OCI-LY3 (cell line): ENCODE results near the gene SORCS1.

Source experiments
- H2AFZ ChIP-seq: fragments of 200-600, 300-600 bp; shearing (Covaris generic); 2 replicates; pipeline ENCODE4 v1.6.0; 2014; ENCODE audit warnings: antibody characterized with exemption, low read depth, low read length
- H3K27ac ChIP-seq: fragments of 200-600, 300-600 bp; sonication (generic); 2 replicates; pipeline ENCODE4 v1.5.1; 2014; ENCODE audit warnings: mild to moderate bottlenecking, low read length, moderate library complexity, mixed read lengths
- H3K27me3 ChIP-seq: fragments of 200-600, 300-600 bp; sonication (generic); 2 replicates; pipeline ENCODE4 v1.6.1; 2014; ENCODE audit warnings: low read depth, low read length, mixed read lengths
- H3K36me3 ChIP-seq: fragments of 200-600, 300-600 bp; sonication (generic); replicated peaks from 2 replicates; pipeline ENCODE3; 2014; ENCODE audit warnings: low read depth, low read length, mixed read lengths
- H3K4me1 ChIP-seq: fragments of 300-600, 200-600 bp; sonication (generic); 2 replicates; pipeline ENCODE4 v1.6.1; 2014; ENCODE audit warnings: low read length, mixed read lengths
- H3K4me2 ChIP-seq: fragments of 200-600, 300-600 bp; sonication (generic); 2 replicates; pipeline ENCODE4 v1.6.1; 2014; ENCODE audit warnings: low read length, mixed read lengths
- H3K4me3 ChIP-seq: fragments of 300-600, 200-600 bp; sonication (generic); 2 replicates; pipeline ENCODE4 v1.5.1; 2014; ENCODE audit warnings: antibody characterized with exemption, mild to moderate bottlenecking, low read length, moderate library complexity
- H3K79me2 ChIP-seq: fragments of 300-600, 200-600 bp; shearing (Covaris generic); 2 replicates; pipeline ENCODE4 v1.6.1; 2014; ENCODE audit warnings: mild to moderate bottlenecking, low read length, mixed read lengths
- H3K9ac ChIP-seq: fragments of 300-600, 200-600 bp; shearing (Covaris generic); 2 replicates; pipeline ENCODE4 v1.6.0; 2014; ENCODE audit warnings: mild to moderate bottlenecking, low read length, moderate library complexity
- H3K9me3 ChIP-seq: fragments of 200-600, 300-600 bp; shearing (Covaris generic); 2 replicates; pipeline ENCODE4 v1.6.1; 2014; ENCODE audit warnings: low read length, mixed read lengths; ENCODE audit not compliant: insufficient read depth
- H4K20me1 ChIP-seq: fragments of 200-600, 300-600 bp; sonication (generic); 2 replicates; pipeline ENCODE4 v1.6.1; 2016; ENCODE audit warnings: low read length, mixed read lengths; ENCODE audit not compliant: insufficient read depth
- CTCF ChIP-seq: fragments of 200-600, 300-600 bp; sonication (generic); IDR thresholded peaks from 2 replicates; pipeline ENCODE4 v1.5.1; 2014; ENCODE audit warnings: antibody characterized with exemption, low read length, low read depth
- EZH2phosphoT487 ChIP-seq: fragments of 200-600 bp; shearing (Covaris generic); IDR thresholded peaks from 2 replicates; pipeline ENCODE4 v1.6.1; 2018; ENCODE audit warnings: antibody characterized with exemption, mixed run types, low read depth

The SORCS1 gene

GRCh38 chr10:107011105-107011504 lies 153.4 kb downstream of the SORCS1 start:
- no peaks in the 10 kb centered on the region for H4K20me1 ChIP-seq
- H3K79me2 ChIP-seq = no peaks in the 10 kb centered on the region
- H3K27me3 ChIP-seq = no peaks in the 10 kb centered on the region
- TF ChIP-seq CTCF (peak; percentile 28), EZH2phosphoT487 (no peak)
- no peak overlapping the region for H3K27ac ChIP-seq
- no peak overlapping the region for H3K4me3 ChIP-seq
- no peak overlapping the region for H3K9ac ChIP-seq
- no peaks in the 10 kb centered on the region for H3K4me1 ChIP-seq
- no peaks in the 10 kb centered on the region for H3K36me3 ChIP-seq
- H3K9me3 ChIP-seq = no peaks in the 10 kb centered on the region
- H2AFZ ChIP-seq = no peak overlapping the region
- H3K4me2 ChIP-seq = no peak overlapping the region

GRCh38 chr10:107010531-107010930 lies 154.0 kb downstream of the SORCS1 start:
- no peak overlapping the region for H2AFZ ChIP-seq
- TF ChIP-seq EZH2phosphoT487 (no peak), CTCF (no peak)
- no peaks in the 10 kb centered on the region for H3K4me1 ChIP-seq
- H4K20me1 ChIP-seq = no peaks in the 10 kb centered on the region
- H3K4me3 ChIP-seq = no peak overlapping the region
- H3K27me3 ChIP-seq = no peaks in the 10 kb centered on the region
- H3K4me2 ChIP-seq = no peak overlapping the region
- H3K27ac ChIP-seq = no peak overlapping the region
- no peaks in the 10 kb centered on the region for H3K79me2 ChIP-seq
- no peak overlapping the region for H3K9ac ChIP-seq
- H3K9me3 ChIP-seq = no peaks in the 10 kb centered on the region
- no peaks in the 10 kb centered on the region for H3K36me3 ChIP-seq

GRCh38 chr10:107004362-107004761 lies 160.1 kb downstream of the SORCS1 start:
- Histone ChIP-seq H3K79me2 (no peaks in the 10 kb centered on the region), H4K20me1 (no peaks in the 10 kb centered on the region), H3K27me3 (no peaks in the 10 kb centered on the region), H3K27ac (no peak overlapping the region), H3K36me3 (no peaks in the 10 kb centered on the region), H2AFZ (no peak overlapping the region), H3K9ac (no peak overlapping the region), H3K4me2 (no peak overlapping the region), H3K9me3 (no peaks in the 10 kb centered on the region), H3K4me3 (no peak overlapping the region), H3K4me1 (no peaks in the 10 kb centered on the region)
- TF ChIP-seq EZH2phosphoT487 (no peak), CTCF (no peak)

GRCh38 chr10:107002068-107002467 lies 162.4 kb downstream of the SORCS1 start:
- Histone ChIP-seq H3K36me3 (no peaks in the 10 kb centered on the region), H3K9me3 (no peaks in the 10 kb centered on the region), H4K20me1 (no peaks in the 10 kb centered on the region), H3K79me2 (no peaks in the 10 kb centered on the region), H3K4me3 (no peak overlapping the region), H3K27me3 (no peaks in the 10 kb centered on the region), H3K4me1 (no peaks in the 10 kb centered on the region), H2AFZ (no peak overlapping the region), H3K9ac (no peak overlapping the region), H3K27ac (no peak overlapping the region), H3K4me2 (no peak overlapping the region)
- no peak for TF ChIP-seq CTCF
- TF ChIP-seq EZH2phosphoT487 = no peak
